GM19025 (cell line): ENCODE results near the gene BANK1.
"Not testable (repeated sequence)": the region's sequence is repeated elsewhere in the genome, so short reads cannot be mapped to it uniquely, and the experiment has no call there.

Source experiments
- ATAC-seq: cut with Tn5 transposase; IDR thresholded peaks from one replicate; pipeline ENCODE4 v1.9.1; 2021; ENCODE audit warnings: mild to moderate bottlenecking, low read depth, moderate library complexity; ENCODE audit not compliant: unreplicated experiment

Gene BANK1

GRCh38 chr4:101871962-101872676, 81.6 kb downstream of the BANK1 start:
- no peak for ATAC-seq

GRCh38 chr4:101885574-101885973, 95.0 kb downstream of the BANK1 start:
- ATAC-seq = no peak

GRCh38 chr4:101886826-101887225, 96.3 kb downstream of the BANK1 start:
- no peak for ATAC-seq

GRCh38 chr4:101888472-101888871, 97.9 kb downstream of the BANK1 start:
- no peak for ATAC-seq

- ATAC-seq = not testable (repeated sequence)
These were observed 115.0 kb downstream of the BANK1 start for GRCh38 chr4:101905527-101905926.

GRCh38 chr4:101910786-101911373, 120.3 kb downstream of the BANK1 start:
- no peak for ATAC-seq

GRCh38 chr4:101911616-101912015, 121.1 kb downstream of the BANK1 start:
- no peak for ATAC-seq

- ATAC-seq = no peak
These were observed 124.2 kb downstream of the BANK1 start for GRCh38 chr4:101914761-101915160.

GRCh38 chr4:101919373-101919977, 128.9 kb downstream of the BANK1 start:
- no peak for ATAC-seq

- no peak for ATAC-seq
These were observed 130.8 kb downstream of the BANK1 start for GRCh38 chr4:101921370-101921769.

- no peak for ATAC-seq
These were observed 141.1 kb downstream of the BANK1 start for GRCh38 chr4:101931619-101932018.

GRCh38 chr4:101933855-101934254, 143.3 kb downstream of the BANK1 start:
- ATAC-seq = no peak

GRCh38 chr4:101938836-101939235, 148.3 kb downstream of the BANK1 start:
- ATAC-seq = no peak

GRCh38 chr4:101941816-101942358, 151.4 kb downstream of the BANK1 start:
- ATAC-seq = no peak

- no peak for ATAC-seq
These were observed 152.4 kb downstream of the BANK1 start for GRCh38 chr4:101942891-101943290.

- ATAC-seq = no peak
These were observed 154.1 kb downstream of the BANK1 start for GRCh38 chr4:101944649-101945048.

GRCh38 chr4:101948055-101948454, 157.5 kb downstream of the BANK1 start:
- ATAC-seq = no peak

- no peak for ATAC-seq
These were observed 158.4 kb downstream of the BANK1 start for GRCh38 chr4:101948951-101949350.

- no peak for ATAC-seq
These were observed 159.9 kb downstream of the BANK1 start for GRCh38 chr4:101950258-101950979.

GRCh38 chr4:101952985-101953384, 162.5 kb downstream of the BANK1 start:
- ATAC-seq = no peak

GRCh38 chr4:101953949-101954348, 163.4 kb downstream of the BANK1 start:
- ATAC-seq = no peak
